ENCODE data around the gene RMDN3.

RMDN3 gene

GRCh38 chr15:40747685-40748631 lies 7.1 kb downstream of the RMDN3 start:
- DNase-seq (ENCODE audit: low read depth): no peak

GRCh38 chr15:40746916-40747418 lies 8.1 kb downstream of the RMDN3 start:
- DNase-seq (ENCODE audit: low read depth): no peak

- no peak for DNase-seq (ENCODE audit: low read depth)
Measured at GRCh38 chr15:40744815-40745152, 10.3 kb downstream of the RMDN3 start.

- DNase-seq (ENCODE audit: low read depth): peak; percentile 51
Measured at GRCh38 chr15:40743921-40744814, 10.9 kb downstream of the RMDN3 start.

GRCh38 chr15:40743485-40743901 lies 11.6 kb downstream of the RMDN3 start:
- DNase-seq (ENCODE audit: low read depth): no peak

GRCh38 chr15:40739854-40740253 lies 15.2 kb downstream of the RMDN3 start:
- no peak for DNase-seq (ENCODE audit: low read depth)

GRCh38 chr15:40739047-40739446 lies 16.0 kb downstream of the RMDN3 start:
- DNase-seq (ENCODE audit: low read depth): no peak

- no peak for DNase-seq (ENCODE audit: low read depth)
Measured at GRCh38 chr15:40737048-40737447, 18.0 kb downstream of the RMDN3 start.

- no peak for DNase-seq (ENCODE audit: low read depth)
Measured at GRCh38 chr15:40736575-40736974, 18.5 kb downstream of the RMDN3 start.

GRCh38 chr15:40731034-40731433 lies 24.0 kb downstream of the RMDN3 start:
- DNase-seq (ENCODE audit: low read depth): no peak

- DNase-seq (ENCODE audit: low read depth): no peak
Measured at GRCh38 chr15:40723919-40724318, 31.1 kb downstream of the RMDN3 start.

- no peak for DNase-seq (ENCODE audit: low read depth)
Measured at GRCh38 chr15:40722934-40723333, 32.1 kb downstream of the RMDN3 start.

- DNase-seq (ENCODE audit: low read depth): no peak
Measured at GRCh38 chr15:40722354-40722753, 32.7 kb downstream of the RMDN3 start.

GRCh38 chr15:40721701-40722100 lies 33.4 kb downstream of the RMDN3 start:
- no peak for DNase-seq (ENCODE audit: low read depth)

- DNase-seq (ENCODE audit: low read depth): no peak
Measured at GRCh38 chr15:40716165-40716564, 38.9 kb downstream of the RMDN3 start.

GRCh38 chr15:40714144-40714543 lies 40.9 kb downstream of the RMDN3 start:
- DNase-seq (ENCODE audit: low read depth): no peak

- DNase-seq (ENCODE audit: low read depth): no peak
Measured at GRCh38 chr15:40706121-40706520, 48.9 kb downstream of the RMDN3 start.

- no peak for DNase-seq (ENCODE audit: low read depth)
Measured at GRCh38 chr15:40702077-40702476, 53.0 kb downstream of the RMDN3 start.

- no peak for DNase-seq (ENCODE audit: low read depth)
Measured at GRCh38 chr15:40697916-40698315, 57.1 kb downstream of the RMDN3 start.

- no peak for DNase-seq (ENCODE audit: low read depth)
Measured at GRCh38 chr15:40696228-40696627, 58.8 kb downstream of the RMDN3 start.

- DNase-seq (ENCODE audit: low read depth): no peak
Measured at GRCh38 chr15:40695469-40695890, 59.6 kb downstream of the RMDN3 start.

- peak; percentile 89 for DNase-seq (ENCODE audit: low read depth)
Measured at GRCh38 chr15:40694688-40695468, 60.2 kb downstream of the RMDN3 start, which contains the start of gene RAD51. Gene RAD51, plus strand, starts transcription at chr15:40695174. Its CDS starts 3,585 bp downstream, at chr15:40698759.

All from activated gamma-delta T cell treated with anti-CD3 and anti-CD28 coated beads, Interleukin-2, amount 50 U/mL, for 16 hours (primary cell).